Iris pigment epithelial cell (primary cell): ENCODE measurements around the gene BTBD7.
A peak's percentile ranks its signal among the peaks of the same experiment; 100 is the strongest.
"Not testable (repeated sequence)": the region's sequence is repeated elsewhere in the genome, so short reads cannot be mapped to it uniquely, and the experiment has no call there.

ENCODE experiments used
- DNase-seq: peaks from one replicate; pipeline ENCODE4 v3.0.0-alpha.2; 2011; ENCODE audit warnings: low read depth

Gene BTBD7

DNA sequence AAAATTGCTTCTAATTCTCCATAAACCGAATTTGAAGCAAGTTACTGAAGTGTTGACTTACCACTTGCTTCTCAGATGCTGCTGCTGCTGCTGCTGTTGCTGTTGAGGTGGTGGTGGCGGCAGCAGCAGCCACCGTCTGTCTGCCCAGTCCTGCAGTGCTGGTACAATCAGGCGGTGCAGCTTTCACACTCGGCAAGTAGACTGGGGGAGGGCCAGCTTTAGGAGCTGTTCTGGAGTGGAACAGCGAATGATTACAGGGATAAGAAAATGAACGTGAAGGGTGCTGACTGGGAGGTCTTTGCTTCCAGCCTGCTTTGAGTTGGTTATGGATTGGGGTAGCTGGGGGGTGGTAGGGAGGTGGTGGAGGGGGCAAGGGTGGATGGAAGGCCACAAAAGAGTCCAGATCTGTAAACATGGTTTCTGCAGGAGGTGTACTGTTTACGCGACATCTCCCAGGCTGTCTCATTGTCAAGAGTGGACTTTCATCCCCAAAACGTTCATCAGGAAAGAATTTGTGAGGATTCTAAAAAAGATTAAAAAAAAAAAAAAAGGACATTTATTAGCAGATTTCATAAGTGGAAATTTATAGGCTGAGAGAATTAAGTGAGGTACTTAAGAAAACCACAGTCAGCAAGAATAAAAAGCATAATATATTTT lies 86.9 kb downstream of the BTBD7 start:
- DNase-seq = no peak

DNA sequence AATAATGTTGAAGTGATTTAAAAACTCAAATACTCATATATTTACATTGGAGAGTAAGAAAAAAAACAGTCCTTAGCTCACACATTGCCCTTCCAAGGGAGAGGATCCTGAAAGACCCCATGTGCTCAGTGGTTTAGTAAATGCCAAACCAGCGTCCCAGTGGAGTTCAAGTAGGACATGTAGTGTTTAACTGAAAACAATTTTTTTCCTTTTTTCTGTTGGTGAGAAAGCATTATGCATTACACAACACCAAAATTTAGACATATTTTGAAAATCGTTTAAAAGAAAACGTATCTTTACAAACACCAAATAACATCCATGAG lies 92.2 kb downstream of the BTBD7 start:
- DNase-seq = no peak

DNA sequence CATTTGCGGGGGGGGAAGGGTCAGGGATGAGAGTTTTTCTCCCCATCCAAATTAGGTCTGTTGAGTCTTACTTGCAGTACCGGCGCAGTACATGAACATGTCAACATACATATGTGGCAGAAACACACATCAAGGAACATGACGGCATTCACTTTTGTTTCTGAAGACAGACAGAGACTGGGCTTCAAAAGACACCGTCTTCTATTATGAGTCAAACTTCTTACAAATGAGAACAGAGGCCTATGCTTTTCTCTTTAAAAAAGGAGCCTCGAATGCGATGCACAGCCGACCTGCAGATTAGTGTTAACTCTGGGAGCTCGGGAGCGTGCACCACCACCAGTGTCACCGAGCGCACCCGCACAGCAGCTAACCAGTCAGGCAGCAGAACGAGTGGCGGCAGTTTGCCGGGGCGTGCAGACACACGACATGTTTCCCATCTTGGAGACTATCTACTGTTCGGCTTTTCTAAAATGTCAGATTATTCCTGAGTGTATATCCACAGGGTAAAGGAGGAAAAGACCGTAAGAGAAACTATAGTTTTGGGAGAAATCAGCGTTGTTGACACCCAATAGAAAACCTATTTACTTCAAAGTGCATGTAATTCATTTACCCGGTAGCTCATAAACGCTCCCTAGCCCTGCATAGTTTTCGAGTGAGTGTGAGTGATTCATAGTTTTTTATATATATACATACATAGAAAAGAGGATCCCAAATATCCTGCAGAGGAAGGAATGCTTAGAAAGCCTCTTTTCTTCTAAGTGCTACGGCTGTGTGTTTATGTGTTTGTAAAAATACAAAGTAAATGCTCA lies 92.8 kb downstream of the BTBD7 start:
- DNase-seq = peak; percentile 84

DNA sequence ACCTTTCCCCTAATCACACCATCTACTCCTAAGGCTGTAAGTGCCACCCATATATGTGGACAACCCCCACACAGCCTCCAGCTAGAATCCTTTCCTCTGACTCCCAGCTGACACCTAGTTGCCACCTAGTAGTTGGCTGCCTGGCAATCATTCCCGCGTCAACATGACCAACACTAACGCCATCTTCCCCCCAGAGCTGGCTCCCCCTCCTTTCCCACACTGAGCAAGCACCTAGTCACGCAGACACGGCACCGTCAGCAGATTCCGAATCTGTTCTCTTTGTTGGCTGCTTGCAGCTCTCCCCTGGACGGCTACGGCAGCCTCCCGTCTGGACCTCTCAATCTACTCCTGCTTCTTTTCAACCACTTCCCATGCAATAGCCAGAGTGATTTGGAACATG lies 98.0 kb downstream of the BTBD7 start:
- peak; percentile 66 for DNase-seq

DNA sequence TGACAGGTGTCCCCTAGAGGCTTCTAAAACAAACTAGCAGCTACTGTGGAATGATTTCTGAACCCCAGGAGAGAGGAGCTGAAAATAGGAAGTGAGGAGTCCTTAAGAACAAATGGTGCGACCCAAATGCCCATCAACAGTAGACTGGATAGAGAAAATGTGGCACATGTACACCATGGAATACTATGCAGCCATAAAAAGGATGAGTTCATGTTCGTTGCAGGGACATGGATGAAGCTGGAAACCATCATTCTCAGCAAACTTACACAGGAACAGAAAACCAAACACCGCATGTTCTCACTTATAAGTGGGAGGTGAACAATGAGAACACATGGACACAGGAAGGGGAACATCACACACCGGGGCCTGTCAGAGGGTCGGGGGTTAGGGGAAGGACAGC lies 99.8 kb downstream of the BTBD7 start:
- not testable (repeated sequence) for DNase-seq

DNA sequence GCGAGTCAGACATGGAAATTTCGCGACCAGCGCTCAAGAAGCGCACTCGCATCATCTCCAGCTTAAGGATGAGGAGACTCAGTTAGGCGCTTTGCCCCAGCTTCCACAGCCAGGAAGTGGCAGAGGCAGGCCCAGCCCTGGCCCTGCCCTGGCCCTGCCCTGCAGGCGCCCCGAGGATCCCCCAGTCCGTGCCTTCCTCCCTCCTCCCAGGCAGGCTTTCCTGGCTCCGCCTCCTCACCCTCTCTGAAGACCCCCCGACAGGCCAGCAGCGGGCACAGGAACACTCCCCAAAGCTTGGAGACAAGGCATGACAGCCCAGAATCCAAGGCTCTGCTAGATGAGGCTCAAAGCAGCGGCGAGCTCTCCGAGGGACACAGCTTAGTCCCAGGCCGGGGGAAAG lies 100.7 kb downstream of the BTBD7 start:
- DNase-seq = no peak

DNA sequence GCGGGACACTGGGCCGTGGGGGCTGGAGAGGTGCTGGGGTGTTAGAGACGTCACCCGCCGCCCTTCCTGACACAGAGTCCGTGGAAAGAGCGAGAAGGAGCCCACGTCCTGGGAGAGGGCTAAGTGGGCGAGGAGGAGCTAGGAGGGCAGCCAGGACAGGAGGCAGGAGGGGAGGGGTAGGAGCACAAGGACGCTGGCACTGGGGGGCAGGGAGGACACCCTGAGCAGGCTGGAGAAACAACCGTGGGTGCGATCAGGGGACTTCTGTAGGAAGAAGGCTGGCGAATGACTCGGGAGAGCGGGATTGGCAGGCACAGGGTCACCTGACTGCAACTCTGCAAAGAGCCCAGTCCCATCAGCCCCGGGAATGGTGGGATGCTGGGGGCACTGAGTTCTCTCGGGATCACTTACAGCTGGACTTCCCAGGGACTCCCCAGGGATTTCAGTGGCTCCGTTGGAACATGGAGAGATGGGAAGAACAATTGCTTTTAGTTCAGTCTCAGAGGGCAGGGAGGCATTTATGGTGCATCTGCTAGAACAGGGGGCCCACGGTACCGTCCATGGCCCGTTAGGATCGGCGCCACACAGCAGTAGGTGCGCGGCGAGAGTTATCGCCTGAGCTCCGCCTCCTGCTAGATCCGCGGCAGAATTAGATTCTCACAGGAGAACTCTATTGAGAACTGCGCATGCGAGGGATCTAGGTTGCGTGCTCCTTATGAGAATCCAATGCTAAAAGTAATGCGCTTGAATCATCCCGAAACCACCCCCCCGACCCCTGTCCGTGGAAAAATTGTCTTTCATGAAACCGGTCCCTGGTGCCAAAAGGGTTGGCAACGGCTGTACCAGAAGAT lies 101.5 kb downstream of the BTBD7 start:
- peak; percentile 57 for DNase-seq

DNA sequence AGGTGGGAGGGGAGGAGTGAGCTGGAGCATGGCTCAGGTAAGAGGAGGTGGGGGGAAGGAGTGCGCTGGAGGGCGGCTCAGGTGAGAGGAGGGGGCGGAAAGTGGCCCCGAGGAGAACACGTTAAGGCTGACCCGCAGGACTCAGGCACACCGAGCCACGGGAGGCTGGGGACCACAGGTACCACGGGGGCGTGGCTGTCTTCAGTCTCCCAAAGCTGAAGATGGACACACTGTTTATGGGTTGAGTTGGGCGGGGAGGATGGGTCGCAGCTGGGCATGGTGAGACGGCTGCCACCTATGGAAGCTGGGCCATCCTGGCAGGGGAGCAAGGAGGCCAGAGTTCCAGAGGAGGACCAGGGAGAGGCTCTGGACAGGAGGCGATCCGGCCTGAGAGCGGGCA lies 102.3 kb downstream of the BTBD7 start:
- DNase-seq = no peak

DNA sequence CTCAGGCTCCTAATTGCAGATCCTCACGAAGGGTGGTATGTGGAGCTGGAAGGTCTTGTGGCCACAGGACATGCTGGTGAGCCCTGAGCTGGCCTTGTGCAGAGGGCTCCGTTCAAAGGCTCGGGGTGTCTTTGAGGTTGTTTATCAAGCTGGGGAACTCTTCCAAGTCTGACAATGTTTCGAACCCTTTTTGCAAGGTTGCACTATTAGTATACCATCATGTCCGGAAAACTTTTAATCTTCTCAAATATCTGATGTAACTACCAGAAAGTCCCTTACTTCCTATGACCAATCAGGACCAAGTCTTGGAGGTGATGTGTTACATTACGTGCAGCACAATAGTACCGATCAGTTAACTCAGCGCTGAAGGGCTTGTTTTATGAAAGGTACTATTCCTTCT lies 104.3 kb downstream of the BTBD7 start:
- no peak for DNase-seq

DNA sequence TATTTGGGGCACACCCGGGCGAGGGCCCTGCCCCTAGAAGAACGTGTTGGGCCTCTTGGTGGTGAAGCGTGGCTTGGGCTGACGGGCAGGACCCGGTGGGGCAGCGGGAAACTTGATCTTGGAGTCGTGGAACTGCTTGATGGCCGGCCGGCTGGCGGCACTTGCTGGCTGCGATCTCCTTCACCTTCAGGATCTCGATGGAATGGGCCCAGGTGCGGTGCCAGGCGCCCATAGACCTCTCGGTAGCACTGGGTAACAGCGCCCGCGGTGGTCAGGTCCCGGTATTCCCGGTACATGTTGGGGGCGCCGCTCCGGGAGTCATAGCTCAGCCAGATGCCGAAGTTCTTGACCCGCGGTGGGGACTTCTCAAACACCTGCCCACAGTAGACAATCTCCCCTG lies 109.3 kb downstream of the BTBD7 start:
- no peak for DNase-seq

DNA sequence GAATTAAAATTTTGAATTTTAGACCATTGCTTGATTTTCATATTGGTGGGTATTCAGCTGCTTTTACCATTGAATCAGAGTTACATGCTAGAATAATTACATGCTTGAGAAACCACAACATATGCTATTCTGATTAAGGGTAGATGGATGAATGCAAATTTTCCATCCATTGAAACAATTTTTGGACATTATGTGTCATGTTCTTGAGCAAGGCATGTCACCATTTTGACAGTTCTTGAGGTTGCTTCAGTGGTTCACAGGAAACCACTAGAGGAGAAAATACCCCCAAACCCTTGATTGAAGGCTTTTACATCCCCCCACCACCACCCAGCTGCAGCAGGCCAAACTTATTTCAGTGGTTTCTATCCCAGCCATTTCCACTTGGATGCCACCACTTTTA lies 112.3 kb downstream of the BTBD7 start:
- DNase-seq = no peak

DNA sequence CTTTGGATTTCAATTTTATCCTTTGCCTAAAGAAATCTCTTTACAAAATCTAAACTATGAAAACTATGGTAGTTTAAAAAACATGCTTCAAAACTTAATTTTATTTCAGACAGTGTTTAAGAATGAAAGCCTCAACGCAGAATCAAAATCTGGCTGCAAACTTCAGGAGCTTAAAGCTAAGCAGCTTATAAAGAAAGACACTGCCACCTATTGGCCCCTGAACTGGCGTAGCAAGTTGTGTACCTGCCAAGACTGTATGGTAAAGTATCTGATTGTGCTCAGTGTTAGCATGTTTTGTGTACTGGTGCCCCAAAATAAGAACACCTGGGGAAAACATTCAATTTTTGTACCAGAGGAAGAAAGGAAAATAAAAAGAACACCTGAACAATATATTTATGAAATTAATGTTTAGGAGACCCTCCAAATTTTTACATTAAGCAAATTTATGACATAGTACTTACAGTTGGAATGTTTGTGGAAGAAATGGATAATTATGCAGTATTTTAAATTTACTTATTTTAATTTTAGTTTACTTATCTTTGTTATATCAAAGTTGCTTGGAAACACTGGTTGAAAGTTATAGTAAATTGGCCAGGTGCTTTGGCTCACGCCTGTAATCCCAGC lies 113.6 kb downstream of the BTBD7 start:
- peak; percentile 73 for DNase-seq

DNA sequence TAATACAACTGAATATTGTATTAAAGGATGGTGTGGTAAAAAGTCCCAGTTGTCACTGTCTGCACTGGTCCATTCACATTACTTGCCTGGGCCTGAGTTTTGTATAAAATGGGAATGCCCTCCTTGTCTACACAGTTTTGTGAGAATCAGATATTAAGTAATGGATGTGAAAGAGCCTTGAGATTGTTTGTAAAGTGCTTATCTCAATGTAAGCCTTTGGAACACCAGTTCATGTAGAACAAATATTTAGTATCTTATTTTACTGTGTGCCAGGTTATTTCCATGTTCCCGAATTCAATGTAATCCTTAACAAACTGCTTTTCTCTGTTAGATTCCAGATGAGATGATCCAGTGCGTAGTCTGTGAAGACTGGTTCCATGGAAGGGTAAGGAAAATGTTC lies 118.2 kb downstream of the BTBD7 start:
- DNase-seq = no peak

DNA sequence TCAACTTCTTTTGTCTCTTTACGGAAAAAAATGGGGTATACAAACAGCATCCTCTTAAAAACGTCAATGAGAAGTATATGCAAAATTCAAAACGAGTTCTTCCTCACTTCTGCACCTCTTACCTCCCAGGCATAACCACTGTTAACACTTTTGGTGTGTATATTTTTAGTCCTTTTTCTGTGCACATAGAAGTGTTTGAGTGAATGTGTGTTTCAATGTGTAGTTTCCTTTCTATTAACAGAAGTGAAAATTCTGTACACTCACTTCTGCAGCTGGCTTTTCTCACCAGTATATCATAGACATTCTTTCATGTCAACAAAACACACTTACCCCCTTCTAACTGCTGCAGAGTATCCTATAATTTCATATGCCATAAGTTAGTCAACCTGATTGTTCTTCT lies 120.4 kb downstream of the BTBD7 start:
- no peak for DNase-seq

DNA sequence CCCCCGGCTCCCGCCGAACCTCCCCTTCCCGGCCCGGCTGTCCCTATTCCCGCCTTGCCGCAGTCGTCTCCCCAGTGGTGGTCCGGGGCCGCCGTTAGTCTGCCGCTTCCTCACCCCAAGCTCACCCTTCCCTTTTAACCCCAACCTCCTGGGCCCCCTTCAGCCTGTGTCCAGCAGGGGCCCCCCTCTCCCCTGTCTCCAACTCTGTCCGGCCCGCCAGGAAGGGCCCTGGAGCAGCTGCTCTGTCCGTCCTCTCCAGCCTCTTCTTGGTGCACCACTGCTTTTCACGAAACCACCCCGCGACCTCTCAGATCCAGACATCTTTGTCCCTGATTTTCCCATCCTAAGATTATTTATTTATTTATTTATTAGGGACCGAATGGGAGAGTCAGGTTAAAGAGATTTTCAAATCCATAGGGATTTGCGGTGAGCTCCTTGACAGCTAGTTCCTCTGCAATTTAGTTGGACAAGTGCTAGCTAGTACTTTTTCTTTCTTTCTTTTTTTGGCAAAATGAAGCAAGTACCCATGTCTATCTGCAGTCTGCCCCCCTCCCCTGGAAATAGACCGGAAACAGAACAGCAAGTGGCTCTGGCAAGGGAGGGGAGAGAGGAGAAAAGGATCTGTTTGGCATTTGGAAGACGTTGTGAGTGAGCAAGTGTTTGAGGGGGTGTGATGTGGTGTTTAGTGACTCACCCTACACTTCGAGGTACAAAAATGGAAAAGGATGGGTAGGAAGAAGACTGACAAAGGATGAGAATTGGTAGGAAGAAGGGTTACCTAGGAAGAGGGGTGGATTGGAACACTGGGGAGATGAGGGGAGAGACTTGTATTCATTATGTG lies 125.1 kb downstream of the BTBD7 start:
- DNase-seq = peak; percentile 68

DNA sequence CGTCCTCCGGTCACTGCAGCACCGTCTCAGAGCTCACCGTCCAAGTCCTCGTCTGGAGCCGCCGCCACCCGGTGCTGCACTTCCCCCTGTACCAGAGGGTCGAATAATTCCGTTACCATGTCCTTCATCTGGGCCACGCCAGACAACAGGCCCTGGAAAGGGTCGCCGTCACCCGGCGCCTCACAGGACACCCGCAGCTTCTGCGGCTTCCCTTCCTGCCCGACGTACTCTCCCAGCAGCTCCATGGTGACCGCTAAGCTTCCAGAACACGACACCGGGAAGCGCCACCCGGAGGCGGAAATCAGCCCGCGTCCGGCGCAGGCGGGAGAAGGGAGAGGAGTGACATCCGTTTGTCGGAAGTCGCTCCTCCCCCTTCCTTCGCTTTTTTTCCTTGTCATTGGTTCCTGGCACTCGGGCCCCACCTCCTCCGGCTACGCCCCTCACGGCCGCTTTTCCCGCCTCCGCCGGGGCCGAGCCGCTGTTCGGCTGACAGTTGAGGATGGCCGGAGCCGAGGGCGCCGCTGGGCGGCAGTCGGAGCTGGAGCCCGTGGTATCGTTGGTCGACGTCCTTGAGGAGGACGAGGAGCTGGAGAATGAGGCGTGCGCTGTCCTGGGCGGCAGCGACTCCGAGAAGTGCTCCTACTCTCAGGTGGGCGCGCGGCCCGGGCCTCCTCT lies 125.9 kb downstream of the BTBD7 start, which contains the start of the genes GON7 and UBR7:
Gene GON7, minus strand, starts transcription at position 273 of the 675 bp plus-strand sequence. Its CDS starts 28 bp downstream, at position 245.
Gene UBR7, plus strand, starts transcription at position 464 of the 675 bp plus-strand sequence. Its CDS starts 36 bp downstream, at position 500.
- peak; percentile 96 for DNase-seq

DNA sequence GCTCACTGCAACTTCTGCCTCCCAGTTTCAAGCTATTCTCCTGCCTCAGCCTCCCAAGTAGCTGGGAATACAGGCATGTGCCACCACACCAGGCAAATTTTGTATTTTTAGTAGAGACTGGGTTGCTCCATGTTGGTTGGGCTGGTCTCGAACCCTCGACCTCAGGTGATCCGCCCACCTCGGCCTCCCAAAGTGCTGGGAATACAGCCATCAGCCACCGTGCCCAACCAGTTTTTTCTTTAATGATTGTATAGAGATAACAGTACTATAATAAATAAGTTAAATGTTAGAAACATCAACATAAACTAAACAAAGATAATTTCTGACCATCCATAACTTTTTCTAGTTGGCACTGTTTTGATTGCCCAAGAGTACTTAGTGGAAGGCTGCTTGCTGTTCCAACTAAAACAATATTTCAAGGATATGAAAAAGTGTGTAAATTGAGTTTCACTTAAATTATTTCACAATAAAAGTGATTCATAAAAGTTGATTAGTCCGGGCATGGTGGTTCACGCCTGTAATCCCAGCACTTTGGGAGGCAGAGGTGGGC lies 131.6 kb downstream of the BTBD7 start:
- no peak for DNase-seq

DNA sequence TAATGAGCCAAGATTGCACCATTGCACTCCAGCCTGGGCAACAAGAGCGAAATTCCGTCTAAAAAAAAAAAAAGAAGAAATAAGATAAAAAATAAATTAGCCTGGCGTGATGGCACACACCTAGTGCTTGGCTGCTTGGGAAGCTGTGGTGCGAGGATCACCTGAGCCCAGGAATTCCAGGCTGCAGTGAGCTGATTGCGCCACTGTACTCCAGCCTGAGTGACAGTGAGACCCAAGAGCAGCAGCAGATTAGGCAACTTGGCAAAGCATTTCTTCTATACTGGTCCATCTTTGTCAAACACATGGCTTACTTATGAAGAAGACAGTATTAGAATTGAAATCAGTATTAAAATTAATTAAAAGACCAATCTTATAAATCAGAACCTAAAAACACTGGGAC lies 132.3 kb downstream of the BTBD7 start:
- no peak for DNase-seq

DNA sequence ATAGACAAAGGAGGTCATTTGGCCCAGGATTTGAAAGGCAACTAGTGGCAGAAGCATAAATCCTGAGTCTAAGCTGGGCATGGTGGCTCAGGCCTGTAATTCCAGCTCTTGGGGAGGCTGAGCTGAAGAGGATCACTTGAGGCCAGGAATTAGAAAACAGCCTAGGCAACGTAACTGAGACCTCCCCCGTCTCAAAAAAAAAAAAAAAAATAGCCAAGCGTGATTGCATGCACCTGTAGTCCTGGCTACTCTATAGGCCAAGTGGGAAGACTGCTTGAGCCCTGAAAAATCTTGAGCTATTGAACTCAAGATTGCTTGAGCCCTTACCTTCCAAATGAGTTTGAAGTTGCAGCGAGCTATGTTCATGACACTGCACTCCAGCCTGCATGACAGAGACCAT lies 133.8 kb downstream of the BTBD7 start:
- no peak for DNase-seq

DNA sequence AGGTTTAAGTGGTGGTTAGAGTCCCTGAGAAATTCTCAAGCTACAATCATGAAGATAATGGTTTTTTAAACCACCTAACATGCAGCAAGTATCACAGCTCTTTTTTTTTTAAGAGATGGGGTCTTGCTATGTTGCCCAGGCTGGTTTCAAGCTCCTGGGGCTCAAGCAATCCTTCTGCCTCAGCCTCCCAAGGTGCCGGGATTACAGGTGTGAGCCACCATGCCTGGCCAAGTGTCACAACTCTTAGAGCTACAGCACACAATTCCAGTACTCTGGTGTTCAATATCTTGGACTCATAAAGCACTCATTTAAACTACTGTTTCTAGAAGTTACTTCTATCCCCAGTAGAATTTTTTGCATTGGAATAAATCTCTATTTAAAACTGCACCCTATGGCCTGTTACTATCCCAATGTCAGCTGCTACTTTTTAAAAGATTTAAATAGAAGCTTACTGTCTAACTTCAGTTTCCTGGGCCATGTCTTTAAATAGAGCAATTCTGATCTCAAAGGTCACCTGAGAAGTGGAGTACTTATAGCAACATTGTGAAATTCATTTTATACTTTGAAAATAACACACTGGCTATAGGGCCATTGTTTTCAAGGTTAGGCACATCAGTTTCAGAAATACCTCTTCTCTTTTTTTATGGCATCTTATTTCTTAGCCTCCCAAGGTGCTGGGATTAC lies 137.4 kb downstream of the BTBD7 start:
- no peak for DNase-seq
